Activated naive CD4-positive, alpha-beta T cell treated with anti-CD3 and anti-CD28 coated beads for 36 hours (primary cell): ENCODE data around the gene ATL2. TPM values are rescaled to one million over a fixed set of nuclear protein-coding genes. Genes with fewer than 3 reads are reported as not detected.
A peak's percentile ranks its signal among the peaks of the same experiment; 100 is the strongest.
"Not testable (repeated sequence)": the region's sequence is repeated elsewhere in the genome, so short reads cannot be mapped to it uniquely, and the experiment has no call there.

Source experiments
- CTCF ChIA-PET: fragments of 350-600 bp; sonication (Branson Sonifier 250); formaldehyde crosslinking; loops from one replicate; lab custom pipeline; 2021; ENCODE audit warnings: antibody characterized with exemption; lab: Charles Lee
- DNase-seq: peaks from one replicate; pipeline ENCODE4 v3.0.0-alpha.2; 2020
- H3K27ac Mint-ChIP-seq: one replicate; pipeline ENCODE4 v1.8.0; 2021; ENCODE audit warnings: mild to moderate bottlenecking, mixed read lengths
- H3K27me3 Mint-ChIP-seq: one replicate; pipeline ENCODE4 v1.8.0; 2021; ENCODE audit warnings: low read depth, mixed read lengths
- H3K36me3 Mint-ChIP-seq: one replicate; pipeline ENCODE4 v1.8.0; 2021; ENCODE audit warnings: low read depth, mixed read lengths
- H3K4me1 Mint-ChIP-seq: one replicate; pipeline ENCODE4 v1.8.0; 2021; ENCODE audit warnings: low read depth, mixed read lengths
- H3K4me3 Mint-ChIP-seq: one replicate; pipeline ENCODE4 v1.8.0; 2021; ENCODE audit warnings: mild to moderate bottlenecking, moderate library complexity, mixed read lengths
- H3K9me3 Mint-ChIP-seq: one replicate; pipeline ENCODE4 v1.8.0; 2021; ENCODE audit warnings: mixed read lengths
- intact Hi-C: fragments of 100-400 bp; cut with micrococcal nuclease; formaldehyde crosslinking; loops from one replicate; pipeline ENCODE4 v1.15.1; 2023
- total RNA-seq, 2 experiments: library from RNA; stranded (reverse); gene quantifications; one replicate each; pipeline ENCODE4 v1.2.3, GENCODE V29; 2021

The ATL2 gene
- total RNA-seq, 2 experiments from 2014 or later: 54.6 to 55.9 TPM

GRCh38 chr2:38279201-38279600 lies 97.9 kb downstream of the ATL2 start:
- Mint-ChIP-seq H3K27ac (no peak overlapping the region), H3K4me1 (peaks cover 4% of the 10 kb centered on the region), H3K36me3 (no peaks in the 10 kb centered on the region), H3K4me3 (no peak overlapping the region), H3K9me3 (no peaks in the 10 kb centered on the region), H3K27me3 (no peaks in the 10 kb centered on the region)
- intact Hi-C loops: no loop called here
- no peak for DNase-seq
- CTCF ChIA-PET: no interaction called here

GRCh38 chr2:38278117-38278438 lies 99.0 kb downstream of the ATL2 start:
- DNase-seq, H3K4me3 Mint-ChIP-seq, H3K27me3 Mint-ChIP-seq, H3K36me3 Mint-ChIP-seq, H3K4me1 Mint-ChIP-seq, H3K27ac Mint-ChIP-seq, intact Hi-C loops, H3K9me3 Mint-ChIP-seq: not testable (repeated sequence)
- CTCF ChIA-PET: interaction anchor here (2.2 kb wide), 1 partner anchor 230 kb away, joined by 9 read pairs; no protein-coding TSS in a partner anchor

GRCh38 chr2:38277245-38278116 lies 99.6 kb downstream of the ATL2 start:
- H3K36me3 Mint-ChIP-seq: no peaks in the 10 kb centered on the region
- CTCF ChIA-PET: interaction anchor here (0.7 to 2.2 kb wide), 4 partner anchors 11 to 233 kb away, joined by 3 to 9 read pairs (median 4); no protein-coding TSS in a partner anchor

GRCh38 chr2:38274286-38275276 lies 102.5 kb downstream of the ATL2 start:
- Mint-ChIP-seq H3K36me3 (no peaks in the 10 kb centered on the region), H3K27ac (no peak overlapping the region), H3K4me1 (peaks cover 2% of the 10 kb centered on the region), H3K27me3 (no peaks in the 10 kb centered on the region), H3K4me3 (no peak overlapping the region), H3K9me3 (no peaks in the 10 kb centered on the region)
- intact Hi-C loops: loop anchor here (1.0 to 2.0 kb wide), 6 partner anchors 159 to 878 kb away; partner anchors contain the start of gene CYP1B1
- peak; percentile 53 for DNase-seq
- CTCF ChIA-PET: interaction anchor here (0.6 to 1.8 kb wide), 16 partner anchors 15 to 534 kb away, joined by 3 to 6 read pairs (median 3); no protein-coding TSS in a partner anchor

More at GRCh38 chr2:38277245-38278116, 99.6 kb downstream of the ATL2 start:
- Mint-ChIP-seq H3K9me3 (no peaks in the 10 kb centered on the region), H3K27ac (no peak overlapping the region), H3K4me3 (no peak overlapping the region), H3K4me1 (peaks cover 2% of the 10 kb centered on the region), H3K27me3 (no peaks in the 10 kb centered on the region)
- no peak for DNase-seq
- intact Hi-C loops: no loop called here

GRCh38 chr2:38271697-38272096 lies 105.4 kb downstream of the ATL2 start:
- intact Hi-C loops: no loop called here
- Mint-ChIP-seq H3K27me3 (no peaks in the 10 kb centered on the region), H3K36me3 (no peaks in the 10 kb centered on the region), H3K9me3 (no peaks in the 10 kb centered on the region), H3K27ac (no peak overlapping the region), H3K4me1 (no peaks in the 10 kb centered on the region), H3K4me3 (no peak overlapping the region)
- DNase-seq: no peak
- CTCF ChIA-PET: interaction anchor here (0.6 to 1.2 kb wide), 2 partner anchors 10 to 60 kb away, joined by 4 to 6 read pairs; no protein-coding TSS in a partner anchor

- Mint-ChIP-seq H3K4me3 (no peak overlapping the region), H3K4me1 (peaks cover 5% of the 10 kb centered on the region), H3K27me3 (no peaks in the 10 kb centered on the region), H3K36me3 (no peaks in the 10 kb centered on the region), H3K27ac (no peak overlapping the region), H3K9me3 (peaks cover 4% of the 10 kb centered on the region)
- CTCF ChIA-PET: interaction anchor here (0.8 to 1.1 kb wide), 2 partner anchors 236 to 872 kb away, joined by 3 to 4 read pairs; no protein-coding TSS in a partner anchor
- no peak for DNase-seq
- intact Hi-C loops: no loop called here
These were observed 107.7 kb downstream of the ATL2 start for GRCh38 chr2:38269421-38269820.

GRCh38 chr2:38268691-38269327 lies 108.3 kb downstream of the ATL2 start:
- CTCF ChIA-PET: interaction anchor here (0.6 to 1.1 kb wide), 3 partner anchors 149 to 871 kb away, joined by 3 to 6 read pairs (median 4); no protein-coding TSS in a partner anchor
- H3K36me3 Mint-ChIP-seq: no peaks in the 10 kb centered on the region
- no peak overlapping the region for H3K4me3 Mint-ChIP-seq

GRCh38 chr2:38268001-38268400 lies 109.1 kb downstream of the ATL2 start:
- Mint-ChIP-seq H3K4me1 (peaks cover 5% of the 10 kb centered on the region), H3K27me3 (peaks cover 3% of the 10 kb centered on the region), H3K27ac (no peak overlapping the region), H3K4me3 (no peak overlapping the region), H3K36me3 (no peaks in the 10 kb centered on the region), H3K9me3 (peaks cover 4% of the 10 kb centered on the region)
- CTCF ChIA-PET: no interaction called here
- intact Hi-C loops: no loop called here
- no peak for DNase-seq

More at GRCh38 chr2:38268691-38269327, 108.3 kb downstream of the ATL2 start:
- Mint-ChIP-seq H3K27ac (no peak overlapping the region), H3K27me3 (no peaks in the 10 kb centered on the region), H3K9me3 (peaks cover 4% of the 10 kb centered on the region), H3K4me1 (peaks cover 5% of the 10 kb centered on the region)
- intact Hi-C loops: no loop called here
- DNase-seq: no peak

GRCh38 chr2:38267270-38267925 lies 109.7 kb downstream of the ATL2 start:
- Mint-ChIP-seq H3K4me1 (peaks cover 5% of the 10 kb centered on the region), H3K9me3 (peaks cover 4% of the 10 kb centered on the region), H3K36me3 (no peaks in the 10 kb centered on the region), H3K27ac (no peak overlapping the region), H3K27me3 (peaks cover 3% of the 10 kb centered on the region), H3K4me3 (no peak overlapping the region)
- CTCF ChIA-PET: interaction anchor here (1.6 kb wide), 1 partner anchor 10 kb away, joined by 3 read pairs; no protein-coding TSS in a partner anchor
- intact Hi-C loops: no loop called here
- DNase-seq: no peak

- H3K27ac Mint-ChIP-seq: no peak overlapping the region
- H3K9me3 Mint-ChIP-seq: peaks cover 4% of the 10 kb centered on the region
- CTCF ChIA-PET: interaction anchor here (1.6 kb wide), 1 partner anchor 10 kb away, joined by 3 read pairs; no protein-coding TSS in a partner anchor
- intact Hi-C loops: no loop called here
- H3K4me3 Mint-ChIP-seq: no peak overlapping the region
- H3K4me1 Mint-ChIP-seq: peaks cover 14% of the 10 kb centered on the region
- DNase-seq: no peak
- H3K27me3 Mint-ChIP-seq: peaks cover 3% of the 10 kb centered on the region
- H3K36me3 Mint-ChIP-seq: no peaks in the 10 kb centered on the region
These were observed 110.6 kb downstream of the ATL2 start for GRCh38 chr2:38266382-38267061.

- CTCF ChIA-PET: interaction anchor here (1.6 kb wide), 1 partner anchor 12 kb away, joined by 3 read pairs; no protein-coding TSS in a partner anchor
- Mint-ChIP-seq H3K27me3 (peaks cover 3% of the 10 kb centered on the region), H3K9me3 (peaks cover 4% of the 10 kb centered on the region), H3K36me3 (no peaks in the 10 kb centered on the region), H3K4me1 (peaks cover 17% of the 10 kb centered on the region), H3K27ac (no peak overlapping the region), H3K4me3 (no peak overlapping the region)
- intact Hi-C loops: no loop called here
- DNase-seq: no peak
These were observed 111.6 kb downstream of the ATL2 start for GRCh38 chr2:38265461-38265860.
